ENCODE measurements around the gene NCOA5. TPM values are rescaled to one million over a fixed set of nuclear protein-coding genes. Genes with fewer than 3 reads are reported as not detected.

Gene NCOA5
- total and polyA plus RNA-seq, 9 of the 15 experiments (the other 6 are each of a cell fraction or from before 2014, with no cell fraction given), result 3.9 to 22.8 (median 13.8) TPM

GRCh38 chr20:46020555-46020954 lies 69.2 kb downstream of the NCOA5 start:
- no peaks in the 10 kb centered on the region for H3K79me2 ChIP-seq (ENCODE audit: control insufficient read depth, insufficient read depth, low read length)
- in situ Hi-C loops (cut with MboI), result no loop called here
- no peaks in the 10 kb centered on the region for H3K36me3 ChIP-seq (ENCODE audit: control insufficient read depth, insufficient read depth, low read length)
- peaks cover 14 to 23% of the 10 kb centered on the region in 2 experiments for H3K4me1 ChIP-seq (replicated peaks in 1 of 2; ENCODE audit: control insufficient read depth in 2 of 2, insufficient read depth in 2 of 2, low read length in 2 of 2)
- H3K27ac ChIP-seq (ENCODE audit: extremely low read depth, low read depth, low read length), result no peak overlapping the region
- intact Hi-C loops (cut with micrococcal nuclease), result loop anchor here (5.0 kb wide), 2 partner anchors 112 to 152 kb away; no protein-coding TSS in a partner anchor
- no peak overlapping the region for H3K4me3 ChIP-seq
- 0 out of 5 replicates have a peak, but pooled peaks cover 0 to 7% of the 10 kb centered on the region in 2 experiments for H3K27me3 ChIP-seq (ENCODE audit: control insufficient read depth in 2 of 2, insufficient read depth in 2 of 2, low read length in 2 of 2)
- WGBS (ENCODE audit: insufficient coverage, low coverage, missing lambda C conversion rate), result 64% methylated on average over 4 of the region's 4 CpGs
- POLR2A ChIA-PET, result interaction anchor here (0.6 kb wide), 1 partner anchor 963 kb away, joined by 3 read pairs; no protein-coding TSS in a partner anchor
- CTCF ChIA-PET (ENCODE audit: low intra/inter-chr PET ratio), result interaction anchor here (1.0 kb wide), 1 partner anchor 153 kb away, joined by 3 read pairs; no protein-coding TSS in a partner anchor
- no peaks in the 10 kb centered on the region for H3K9me1 ChIP-seq (ENCODE audit: control insufficient read depth, insufficient read depth, low read length)
- DNase-seq (ENCODE audit: extremely low read depth in 1 of 4, low spot score in 3 of 4), result no peak
- FAIRE-seq, result peak; percentile 6
- ATAC-seq, result no peak
- H4K20me1 ChIP-seq (replicated peaks; ENCODE audit: control insufficient read depth, insufficient read depth, low read length), result no peaks in the 10 kb centered on the region
- TSS peak; percentile 66 for BruUV-seq (replicated peaks)
- no peak overlapping the region for H3K9ac ChIP-seq (ENCODE audit: insufficient read depth in 1 of 2, low read depth in 2 of 2, low read length in 2 of 2)
- peak overlapping the region; percentile 84; the same call in 1 of the 2 replicates for H3K4me2 ChIP-seq (ENCODE audit: insufficient read depth, low read length)
- H2AFZ ChIP-seq (ENCODE audit: low read depth, low read length), result no peak overlapping the region
- H3K9me3 ChIP-seq (replicated peaks; ENCODE audit: control insufficient read depth, insufficient read depth, low read depth, low read length), result no peaks in the 10 kb centered on the region
- no peak for TF ChIP-seq BRF1 (IDR thresholded peaks at IDR 0.05; ENCODE audit: borderline replicate concordance, extremely low read depth, insufficient read length)
- TF ChIP-seq TFE3 (CRISPR knock-in tag; IDR thresholded peaks at IDR 0.05), result peak; percentile 69
- 0 out of 2 replicates have a peak, but pooled peaks have one; percentile 22 for TF ChIP-seq CBFA2T2 (conservative IDR thresholded peaks at IDR 0.05)
- TF ChIP-seq TOE1 (IDR thresholded peaks at IDR 0.05; ENCODE audit: borderline replicate concordance), result 0 out of 2 replicates have a peak, but pooled peaks have one; percentile 20
- TF ChIP-seq TOE1 (CRISPR knock-in tag; IDR thresholded peaks at IDR 0.05; ENCODE audit: borderline replicate concordance, low read depth), result no peak
- peak; percentile 47 for TF ChIP-seq USF2 (CRISPR knock-in tag; IDR thresholded peaks at IDR 0.05)
- TF ChIP-seq MEF2A (IDR thresholded peaks at IDR 0.05; ENCODE audit: control insufficient read depth, low read depth, low read length), result no peak
- TF ChIP-seq RAD51 (IDR thresholded peaks at IDR 0.05; ENCODE audit: borderline replicate concordance, low read depth), result peak; percentile 80
- TF ChIP-seq ZNF639 (CRISPR knock-in tag; conservative IDR thresholded peaks at IDR 0.05 in 1 of 2, IDR thresholded peaks at IDR 0.05 in 1 of 2), result no peak
- no peak for TF ChIP-seq STAT6 (CRISPR knock-in tag; IDR thresholded peaks at IDR 0.05)
- TF ChIP-seq CREB3 (tag; conservative IDR thresholded peaks at IDR 0.05; ENCODE audit: low read depth), result no peak
